HL-60/S4 (cell line): ENCODE results near the gene REEP6.
"Not testable (repeated sequence)": the region's sequence is repeated elsewhere in the genome, so short reads cannot be mapped to it uniquely, and the experiment has no call there.

Experiments
- in situ Hi-C: fragments of 300-500 bp; cut with MboI; formaldehyde crosslinking; loops from 2 replicates; pipeline ENCODE4 v1.14.3; 2022; ENCODE audit warnings: low sequenced_read_pairs

REEP6 gene

GRCh38 chr19:1505991-1506881, 15.3 kb downstream of the REEP6 start:
- in situ Hi-C loops, result no loop called here

GRCh38 chr19:1507192-1507660, 16.2 kb downstream of the REEP6 start:
- in situ Hi-C loops, result no loop called here

- in situ Hi-C loops, result no loop called here
These were observed 17.0 kb downstream of the REEP6 start for GRCh38 chr19:1507763-1508506.

GRCh38 chr19:1508507-1508856, 17.5 kb downstream of the REEP6 start:
- in situ Hi-C loops, result no loop called here

GRCh38 chr19:1509602-1510441, 18.8 kb downstream of the REEP6 start:
- in situ Hi-C loops, result no loop called here

GRCh38 chr19:1510442-1510806, 19.4 kb downstream of the REEP6 start:
- in situ Hi-C loops, result no loop called here

- in situ Hi-C loops, result no loop called here
These were observed 19.8 kb downstream of the REEP6 start for GRCh38 chr19:1510807-1511206.

GRCh38 chr19:1511318-1512317, 20.6 kb downstream of the REEP6 start:
- in situ Hi-C loops, result no loop called here

GRCh38 chr19:1512671-1513498, 21.9 kb downstream of the REEP6 start, which contains the start of gene ADAMTSL5:
ADAMTSL5 (minus strand) TSS chr19:1513019; CDS start chr19:1510943, 2,076 bp downstream.
- in situ Hi-C loops, result no loop called here

- in situ Hi-C loops, result no loop called here
These were observed 22.7 kb downstream of the REEP6 start for GRCh38 chr19:1513499-1514294.

- in situ Hi-C loops, result no loop called here
These were observed 23.3 kb downstream of the REEP6 start for GRCh38 chr19:1514295-1514661.

- in situ Hi-C loops, result no loop called here
These were observed 24.2 kb downstream of the REEP6 start for GRCh38 chr19:1514986-1515721.

- in situ Hi-C loops, result no loop called here
These were observed 25.4 kb downstream of the REEP6 start for GRCh38 chr19:1516395-1516753.

GRCh38 chr19:1518471-1518870, 27.5 kb downstream of the REEP6 start:
- in situ Hi-C loops, result no loop called here

GRCh38 chr19:1519802-1520201, 28.8 kb downstream of the REEP6 start:
- in situ Hi-C loops, result not testable (repeated sequence)

GRCh38 chr19:1520203-1520780, 29.3 kb downstream of the REEP6 start:
- in situ Hi-C loops, result no loop called here

GRCh38 chr19:1521636-1522035, 30.7 kb downstream of the REEP6 start:
- in situ Hi-C loops, result no loop called here
